ENCODE results near the gene MSANTD2. TPM values are rescaled to one million over a fixed set of nuclear protein-coding genes. Genes with fewer than 3 reads are reported as not detected.
A peak's percentile ranks its signal among the peaks of the same experiment; 100 is the strongest.

Gene MSANTD2
- total and polyA plus RNA-seq, 2 experiments from 2014 or later, result 18.7 to 34.4 TPM

- H3K4me3 ChIP-seq, result peak overlapping the region; percentile 94
- H3K4me1 ChIP-seq (ENCODE audit: insufficient read depth), result peaks cover 44% of the 10 kb centered on the region
- peaks cover 6% of the 10 kb centered on the region for H3K27me3 Mint-ChIP-seq (ENCODE audit: insufficient read depth, low read depth, poor library complexity)
- no peaks in the 10 kb centered on the region; the same call in 1 of the 3 replicates for H3K9me3 Mint-ChIP-seq
- H2AFZ ChIP-seq, result 0 out of 2 replicates have a peak overlapping the region, but pooled peaks have one; percentile 0
- DNase-seq (ENCODE audit: low spot score) (peak; percentile 65), ATAC-seq (peak; percentile 46)
- H4K20me1 ChIP-seq (replicated peaks; ENCODE audit: insufficient read depth), result peaks cover 13% of the 10 kb centered on the region; the same call in 1 of the 2 replicates
- H3K4me3 Mint-ChIP-seq, result peak overlapping the region; percentile 84
- no peak for TF ChIP-seq REST (IDR thresholded peaks at IDR 0.05; ENCODE audit: unreplicated experiment)
- TF ChIP-seq ZNF114 (CRISPR knock-in tag; IDR thresholded peaks at IDR 0.05), result no peak
- TF ChIP-seq STAT1 (IDR thresholded peaks at IDR 0.05; ENCODE audit: unreplicated experiment), result no peak
- no peak for TF ChIP-seq POLR2AphosphoS5 (IDR thresholded peaks at IDR 0.05; ENCODE audit: low read depth)
- H3K27ac Mint-ChIP-seq, result peak overlapping the region; percentile 57
- H3K79me2 ChIP-seq (replicated peaks; ENCODE audit: insufficient read depth), result peaks cover 51% of the 10 kb centered on the region
- no peaks in the 10 kb centered on the region for H3F3A ChIP-seq (replicated peaks; ENCODE audit: low read depth)
- H3K4me1 Mint-ChIP-seq, result peaks cover 32% of the 10 kb centered on the region
- H3K36me3 Mint-ChIP-seq (ENCODE audit: low read depth), result no peaks in the 10 kb centered on the region
- H3K4me2 ChIP-seq, result peak overlapping the region; percentile 90
- H3K9me2 ChIP-seq (ENCODE audit: insufficient read depth), result no peaks in the 10 kb centered on the region
- H3K27me3 ChIP-seq (ENCODE audit: insufficient read depth), result no peaks in the 10 kb centered on the region
- no peaks in the 10 kb centered on the region for H3K36me3 ChIP-seq (ENCODE audit: insufficient read depth)
- peak overlapping the region; percentile 92 for H3K27ac ChIP-seq (ENCODE audit: low read depth)
Observed at GRCh38 chr11:124799348-124800225, 619 bp downstream of the MSANTD2 start.

- Mint-ChIP-seq H3K9me3 (no peaks in the 10 kb centered on the region; the same call in 1 of the 3 replicates), H3K27me3 (ENCODE audit: insufficient read depth, low read depth, poor library complexity) (peaks cover 6% of the 10 kb centered on the region), H3K36me3 (ENCODE audit: low read depth) (no peaks in the 10 kb centered on the region), H3K4me3 (peak overlapping the region; percentile 84), H3K27ac (peak overlapping the region; percentile 57), H3K4me1 (peaks cover 35% of the 10 kb centered on the region)
- Histone ChIP-seq H4K20me1 (replicated peaks; ENCODE audit: insufficient read depth) (peaks cover 13% of the 10 kb centered on the region; the same call in 1 of the 2 replicates), H3K36me3 (ENCODE audit: insufficient read depth) (no peaks in the 10 kb centered on the region), H2AFZ (0 out of 2 replicates have a peak overlapping the region, but pooled peaks have one; percentile 0), H3K27ac (ENCODE audit: low read depth) (peak overlapping the region; percentile 92), H3K4me3 (peak overlapping the region; percentile 94), H3K79me2 (replicated peaks; ENCODE audit: insufficient read depth) (peaks cover 57% of the 10 kb centered on the region), H3F3A (replicated peaks; ENCODE audit: low read depth) (no peaks in the 10 kb centered on the region), H3K4me1 (ENCODE audit: insufficient read depth) (peaks cover 50% of the 10 kb centered on the region), H3K9me2 (ENCODE audit: insufficient read depth) (no peaks in the 10 kb centered on the region), H3K27me3 (ENCODE audit: insufficient read depth) (no peaks in the 10 kb centered on the region), H3K4me2 (peak overlapping the region; percentile 90)
- no peak for ATAC-seq
- DNase-seq (ENCODE audit: low spot score), result peak; percentile 56
- no peak for TF ChIP-seq ZNF462 (CRISPR knock-in tag; IDR thresholded peaks at IDR 0.05)
- TF ChIP-seq EZH2phosphoT487 (IDR thresholded peaks at IDR 0.05; ENCODE audit: unreplicated experiment), result no peak
- no peak for TF ChIP-seq ZNF331 (CRISPR knock-in tag; IDR thresholded peaks at IDR 0.05; ENCODE audit: low read depth)
Observed at GRCh38 chr11:124798991-124799347, 1.2 kb downstream of the MSANTD2 start.
